Transverse colon (tissue), 4 donors: ENCODE measurements around the gene ZNF804B. TPM values are rescaled to one million over a fixed set of nuclear protein-coding genes. Genes with fewer than 3 reads are reported as not detected.

ENCODE experiments used
- DNase-seq: peaks from one replicate; pipeline ENCODE4 v3.0.0-alpha.2; 2019
- H3K27ac ChIP-seq, 4 donors: fragments of 200-600 bp; sonication (generic); 2 replicates each; pipeline ENCODE4 v1.5.1; 2016 to 2018; ENCODE audit warnings: inconsistent platforms in 4 of 4
- H3K27me3 ChIP-seq: fragments of 200-600 bp; sonication (generic); 2 replicates; pipeline ENCODE4 v1.5.1; 2017; ENCODE audit warnings: inconsistent platforms
- H3K36me3 ChIP-seq, 4 donors: fragments of 200-600 bp; sonication (generic); 2 replicates each; pipeline ENCODE4 v1.5.1; 2017 to 2019; ENCODE audit warnings: inconsistent platforms in 4 of 4
- H3K4me1 ChIP-seq, 4 donors: fragments of 200-600 bp; sonication (generic); 2 replicates each; pipeline ENCODE4 v1.5.1; 2017 to 2020; ENCODE audit warnings: inconsistent platforms in 4 of 4
- H3K4me3 ChIP-seq, 4 donors: fragments of 200-600 bp; sonication (generic); 1 replicate in 1 of 4; 2 replicates in 3 of 4; pipeline versions ENCODE4 v1.5.1 to v1.6.1; 2017 to 2019; ENCODE audit warnings: inconsistent platforms in 4 of 4
- H3K9me3 ChIP-seq, 2 donors: fragments of 200-600 bp; sonication (generic); 2 replicates each; pipeline ENCODE4 v1.5.1; 2017 to 2019; ENCODE audit warnings: inconsistent platforms in 2 of 2
- CTCF ChIP-seq, 5 experiments: fragments of 200-600 bp in 3 of 5; fragments of 450-650 bp in 2 of 5; sonication (generic) in 3 of 5; IDR thresholded peaks; 1 replicate in 2 of 5; 2 replicates in 3 of 5; pipeline ENCODE4 v1.5.1; 2016 to 2017; ENCODE audit warnings: antibody characterized with exemption in 5 of 5, inconsistent platforms in 3 of 5, mild to moderate bottlenecking in 2 of 5, moderate library complexity in 1 of 5
- EP300 ChIP-seq: sonication (generic); formaldehyde crosslinking; IDR thresholded peaks from one replicate; pipeline ENCODE4 v1.6.1; 2017; ENCODE audit warnings: antibody characterized with exemption, low read depth
- POLR2A ChIP-seq: fragments of 450-650 bp; IDR thresholded peaks from one replicate; pipeline ENCODE4 v1.6.1; 2016; ENCODE audit warnings: antibody characterized with exemption, mild to moderate bottlenecking, moderate library complexity
- POLR2AphosphoS5 ChIP-seq, 3 donors: sonication (generic); formaldehyde crosslinking; IDR thresholded peaks; one replicate each; pipeline ENCODE4 v1.6.1; 2016; ENCODE audit warnings: antibody characterized with exemption in 3 of 3
- WGBS, 2 donors: methylation state at CpG; one replicate each; pipeline ENCODE4 v1.1.5; 2018; ENCODE audit warnings: low coverage in 1 of 2; 5-methylcytosine and 5-hydroxymethylcytosine counted together
- in situ Hi-C, 4 donors: fragments of 200-750 bp; cut with MboI; loops; one replicate each; pipeline versions ENCODE4 v1.15.0 to v1.15.1; 2017; ENCODE audit warnings: low sequenced_read_pairs in 3 of 4, low pct_ligation_motif_present in 1 of 4, low pct_unique_long_range_greater_than_20kb in 1 of 4
- intact Hi-C: fragments of 100-400 bp; cut with DNase I; formaldehyde crosslinking; loops from one replicate; pipeline ENCODE4 v1.15.1; 2023; ENCODE audit warnings: low total_unique reads
- total RNA-seq, 4 donors: library from RNA; depleted of rRNA; stranded (reverse); fragments of >200 nt; gene quantifications; one replicate each; pipeline ENCODE4 v1.1.0, GENCODE V29; 2016

Gene ZNF804B
- total RNA-seq, 4 donors from 2014 or later = not detected

GRCh38 chr7:88942815-88943501, 183.5 kb downstream of the ZNF804B start:
- in situ Hi-C loops (no loop called here), intact Hi-C loops (no loop called here)
- DNase-seq = no peak
- TF ChIP-seq POLR2A = no peak
- no peak for TF ChIP-seq CTCF (IDR thresholded peaks at IDR 0.05)
- no peak for TF ChIP-seq POLR2AphosphoS5 (IDR thresholded peaks at IDR 0.05)
- TF ChIP-seq EP300 = no peak
- WGBS, 2 donors = 70 to 82% methylated on average over 2 of the region's 2 CpGs
- H3K4me3 ChIP-seq = no peak overlapping the region
- no peaks in the 10 kb centered on the region for H3K27me3 ChIP-seq
- H3K9me3 ChIP-seq = no peaks in the 10 kb centered on the region
- no peaks in the 10 kb centered on the region for H3K4me1 ChIP-seq
- H3K36me3 ChIP-seq = no peaks in the 10 kb centered on the region
- H3K27ac ChIP-seq = no peak overlapping the region

GRCh38 chr7:88951826-88952225, 192.3 kb downstream of the ZNF804B start:
- in situ Hi-C loops = no loop called here
- no peaks in the 10 kb centered on the region for H3K36me3 ChIP-seq
- H3K27me3 ChIP-seq = no peaks in the 10 kb centered on the region
- no peaks in the 10 kb centered on the region for H3K4me1 ChIP-seq
- no peak for DNase-seq
- no peaks in the 10 kb centered on the region for H3K9me3 ChIP-seq
- no peak for TF ChIP-seq POLR2A
- no peak for TF ChIP-seq CTCF (IDR thresholded peaks at IDR 0.05)
- TF ChIP-seq POLR2AphosphoS5 (IDR thresholded peaks at IDR 0.05) = no peak
- TF ChIP-seq EP300 = no peak
- 81 to 88% methylated on average over 1 of the region's 1 CpG for WGBS, 2 donors
- H3K4me3 ChIP-seq = no peak overlapping the region
- intact Hi-C loops = no loop called here
- H3K27ac ChIP-seq = no peak overlapping the region

GRCh38 chr7:88964418-88964817, 204.9 kb downstream of the ZNF804B start:
- Histone ChIP-seq H3K4me1 (no peaks in the 10 kb centered on the region), H3K27ac (no peak overlapping the region), H3K27me3 (no peaks in the 10 kb centered on the region), H3K36me3 (no peaks in the 10 kb centered on the region), H3K4me3 (no peak overlapping the region), H3K9me3 (no peaks in the 10 kb centered on the region)
- intact Hi-C loops = no loop called here
- DNase-seq = no peak
- in situ Hi-C loops = no loop called here
- TF ChIP-seq CTCF (IDR thresholded peaks at IDR 0.05) = no peak
- TF ChIP-seq POLR2A = no peak
- no peak for TF ChIP-seq POLR2AphosphoS5 (IDR thresholded peaks at IDR 0.05)
- TF ChIP-seq EP300 = no peak

- TF ChIP-seq EP300 (no peak), POLR2AphosphoS5 (IDR thresholded peaks at IDR 0.05) (no peak), CTCF (IDR thresholded peaks at IDR 0.05) (no peak), POLR2A (no peak)
- in situ Hi-C loops = no loop called here
These were observed 205.9 kb downstream of the ZNF804B start for GRCh38 chr7:88965371-88965770.

More at GRCh38 chr7:88965371-88965770, 205.9 kb downstream of the ZNF804B start:
- Histone ChIP-seq H3K9me3 (no peaks in the 10 kb centered on the region), H3K4me1 (no peaks in the 10 kb centered on the region), H3K4me3 (no peak overlapping the region), H3K27ac (no peak overlapping the region), H3K27me3 (no peaks in the 10 kb centered on the region), H3K36me3 (no peaks in the 10 kb centered on the region)
- intact Hi-C loops = no loop called here
- WGBS, 2 donors = 72 to 78% methylated on average over 4 of the region's 4 CpGs
- no peak for DNase-seq
